GM12872 (cell line): ENCODE data around the gene RFT1.
A peak's percentile ranks its signal among the peaks of the same experiment; 100 is the strongest.

Source experiments
- TF ChIP-seq, protein P1 (sequence below): IDR thresholded peaks from 3 replicates; pipeline ENCODE4 v1.5.1; 2011; ENCODE audit warnings: low read depth, mild to moderate bottlenecking, low read length, moderate library complexity; ENCODE audit not compliant: insufficient read depth

The RFT1 gene

DNA sequence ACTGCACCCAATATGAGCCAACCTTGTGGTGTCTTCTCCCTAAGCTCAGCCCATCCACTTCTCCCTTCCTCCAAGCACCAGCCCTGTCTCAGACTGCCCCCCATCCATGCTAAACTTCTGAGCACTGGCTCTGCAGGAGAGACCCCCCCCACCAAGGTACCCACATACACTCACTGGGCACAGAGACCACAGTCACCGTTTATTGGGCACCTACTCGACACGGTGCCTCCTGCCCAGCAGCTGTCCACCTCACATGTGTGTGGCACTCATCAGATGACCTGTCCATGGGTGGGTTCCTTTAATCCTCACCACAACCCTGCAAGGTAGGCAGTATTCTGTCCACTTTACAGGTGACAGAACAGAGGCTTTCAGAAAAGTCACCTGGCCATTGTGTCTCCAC, 62.1 kb downstream of the RFT1 start:
- TF ChIP-seq, protein P1, sequence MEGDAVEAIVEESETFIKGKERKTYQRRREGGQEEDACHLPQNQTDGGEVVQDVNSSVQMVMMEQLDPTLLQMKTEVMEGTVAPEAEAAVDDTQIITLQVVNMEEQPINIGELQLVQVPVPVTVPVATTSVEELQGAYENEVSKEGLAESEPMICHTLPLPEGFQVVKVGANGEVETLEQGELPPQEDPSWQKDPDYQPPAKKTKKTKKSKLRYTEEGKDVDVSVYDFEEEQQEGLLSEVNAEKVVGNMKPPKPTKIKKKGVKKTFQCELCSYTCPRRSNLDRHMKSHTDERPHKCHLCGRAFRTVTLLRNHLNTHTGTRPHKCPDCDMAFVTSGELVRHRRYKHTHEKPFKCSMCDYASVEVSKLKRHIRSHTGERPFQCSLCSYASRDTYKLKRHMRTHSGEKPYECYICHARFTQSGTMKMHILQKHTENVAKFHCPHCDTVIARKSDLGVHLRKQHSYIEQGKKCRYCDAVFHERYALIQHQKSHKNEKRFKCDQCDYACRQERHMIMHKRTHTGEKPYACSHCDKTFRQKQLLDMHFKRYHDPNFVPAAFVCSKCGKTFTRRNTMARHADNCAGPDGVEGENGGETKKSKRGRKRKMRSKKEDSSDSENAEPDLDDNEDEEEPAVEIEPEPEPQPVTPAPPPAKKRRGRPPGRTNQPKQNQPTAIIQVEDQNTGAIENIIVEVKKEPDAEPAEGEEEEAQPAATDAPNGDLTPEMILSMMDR = no peak

DNA sequence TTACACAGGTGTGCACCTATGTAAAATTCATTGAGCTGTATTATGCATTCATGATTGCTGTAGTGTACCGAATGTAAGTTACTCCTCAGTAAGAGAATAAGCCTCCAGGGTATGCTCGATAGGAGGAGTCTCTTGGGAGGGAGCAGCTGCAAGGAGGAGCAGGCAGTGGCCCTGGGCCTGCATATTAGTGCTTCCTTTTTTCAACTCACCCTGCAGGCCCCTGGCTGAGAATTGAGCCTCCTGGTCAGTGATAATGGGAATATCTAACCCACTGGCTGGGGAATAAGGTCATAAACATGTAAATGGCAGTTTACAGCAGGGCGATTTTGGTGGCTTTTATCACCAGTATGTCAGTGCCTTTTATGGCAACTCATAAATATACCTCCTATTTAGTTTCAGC, 62.7 kb downstream of the RFT1 start:
- TF ChIP-seq, protein P1 = no peak

DNA sequence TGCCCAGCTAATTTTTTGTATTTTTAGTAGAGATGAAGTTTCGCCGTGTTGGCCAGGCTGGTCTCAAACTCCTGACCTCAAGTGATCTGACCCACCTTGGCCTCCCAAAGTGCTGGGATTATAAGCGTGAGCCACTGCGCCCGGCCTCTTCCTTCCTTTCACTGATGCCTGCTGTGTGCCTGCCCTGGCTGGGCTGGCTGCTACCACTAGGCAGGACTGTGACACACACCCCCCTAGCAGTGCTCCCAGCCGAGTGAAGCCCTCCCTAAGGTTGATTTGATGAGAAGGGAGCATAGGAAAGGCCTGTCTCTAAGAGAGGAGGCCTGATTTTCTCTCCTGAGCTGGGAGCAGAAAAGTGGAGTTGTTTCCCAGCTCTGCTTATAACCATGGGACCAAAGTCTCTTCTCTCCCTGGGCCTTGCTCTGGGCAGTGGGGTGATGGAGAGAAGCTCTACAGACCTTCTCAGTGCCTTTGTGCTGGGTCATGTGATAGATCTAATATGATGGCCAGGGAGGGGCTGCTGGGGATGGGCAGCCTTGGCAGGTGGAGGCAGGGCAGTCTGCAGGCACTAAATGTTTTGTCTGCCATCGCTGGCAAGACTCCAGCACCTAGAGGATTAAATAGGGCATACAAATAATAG, 64.3 kb downstream of the RFT1 start:
- TF ChIP-seq, protein P1 = no peak

DNA sequence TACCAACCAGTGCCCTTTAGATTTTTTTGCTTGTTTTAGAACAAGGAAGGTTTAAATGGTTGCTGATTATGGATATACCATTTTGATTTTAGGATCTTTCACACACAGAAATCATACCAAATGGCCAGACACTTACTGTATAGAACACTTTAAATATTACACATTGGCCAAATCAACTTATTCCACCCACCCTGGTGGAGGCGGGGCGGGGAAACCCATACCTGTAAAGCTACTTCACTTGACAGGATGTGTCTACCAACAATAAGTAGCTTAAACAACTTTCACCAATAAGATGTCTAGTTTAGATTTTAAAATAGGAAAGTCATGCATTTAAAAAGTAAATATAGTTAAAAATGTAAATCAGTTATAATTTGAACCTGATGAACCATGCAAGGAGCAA, 67.3 kb downstream of the RFT1 start:
- TF ChIP-seq, protein P1 = no peak

DNA sequence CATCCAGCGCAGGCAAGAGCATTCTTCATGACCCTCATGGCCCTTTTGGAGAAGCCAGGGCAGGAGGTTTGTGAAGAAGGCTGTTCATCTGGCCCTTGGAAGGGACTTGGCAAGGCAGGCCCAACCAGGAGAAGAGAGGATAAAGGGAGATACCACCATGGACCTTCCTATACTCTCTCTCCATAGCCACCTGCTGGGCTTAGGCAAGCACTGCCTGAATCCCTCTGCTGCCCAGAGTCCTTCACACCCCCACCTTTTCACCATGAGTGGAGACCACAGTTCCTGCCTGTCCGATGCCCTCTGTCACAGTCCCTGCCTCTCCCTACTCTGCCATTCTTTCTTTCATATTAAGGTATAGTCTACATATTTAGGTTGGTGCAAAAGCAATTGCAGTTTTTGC, 73.8 kb downstream of the RFT1 start:
- TF ChIP-seq, protein P1 = peak; percentile 62

DNA sequence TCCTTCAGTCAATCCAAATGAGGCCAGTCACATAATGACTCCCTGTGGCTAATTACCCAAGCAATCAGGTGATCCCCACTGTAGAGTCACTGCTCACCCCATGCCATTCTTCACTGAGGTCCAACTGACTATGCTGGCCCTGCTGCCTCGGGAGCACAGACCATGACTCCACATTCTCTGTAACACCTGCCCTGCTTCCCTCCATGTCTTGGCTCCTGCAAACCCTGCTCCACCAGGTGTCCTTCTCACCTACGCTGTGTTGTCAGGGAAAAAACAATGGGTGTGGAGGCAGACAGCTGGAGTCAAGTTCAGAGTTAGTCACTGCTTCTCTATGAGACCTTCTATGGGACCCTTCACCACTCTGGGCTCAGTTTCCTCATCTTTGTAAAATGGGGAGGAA, 78.3 kb downstream of the RFT1 start:
- TF ChIP-seq, protein P1 = no peak

DNA sequence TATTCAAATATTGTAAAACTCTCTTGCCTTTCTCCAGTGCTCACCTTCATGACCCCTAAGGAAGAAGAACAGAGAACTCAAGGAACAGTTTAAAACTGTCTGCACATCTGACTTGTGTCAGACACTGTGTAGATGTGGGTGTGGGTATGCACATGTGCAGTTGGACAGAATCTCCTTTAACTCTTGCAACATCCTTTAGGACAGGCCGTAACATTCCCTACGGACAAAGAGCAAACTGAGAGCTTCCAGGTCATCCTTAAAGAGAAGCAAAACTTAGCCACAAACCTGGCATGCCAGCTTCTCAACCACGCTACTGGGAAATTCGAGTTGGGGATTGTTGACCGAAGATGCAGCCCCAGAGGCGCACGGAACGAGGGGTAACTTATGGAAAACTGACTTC, 80.2 kb downstream of the RFT1 start:
- TF ChIP-seq, protein P1 = no peak
